Measurements from ENCODE around the gene ZBTB7C. TPM values are rescaled to one million over a fixed set of nuclear protein-coding genes. Genes with fewer than 3 reads are reported as not detected.

Gene ZBTB7C
- total and polyA plus RNA-seq, 9 of the 15 experiments (the other 6 are each of a cell fraction or from before 2014, with no cell fraction given), result not detected

DNA sequence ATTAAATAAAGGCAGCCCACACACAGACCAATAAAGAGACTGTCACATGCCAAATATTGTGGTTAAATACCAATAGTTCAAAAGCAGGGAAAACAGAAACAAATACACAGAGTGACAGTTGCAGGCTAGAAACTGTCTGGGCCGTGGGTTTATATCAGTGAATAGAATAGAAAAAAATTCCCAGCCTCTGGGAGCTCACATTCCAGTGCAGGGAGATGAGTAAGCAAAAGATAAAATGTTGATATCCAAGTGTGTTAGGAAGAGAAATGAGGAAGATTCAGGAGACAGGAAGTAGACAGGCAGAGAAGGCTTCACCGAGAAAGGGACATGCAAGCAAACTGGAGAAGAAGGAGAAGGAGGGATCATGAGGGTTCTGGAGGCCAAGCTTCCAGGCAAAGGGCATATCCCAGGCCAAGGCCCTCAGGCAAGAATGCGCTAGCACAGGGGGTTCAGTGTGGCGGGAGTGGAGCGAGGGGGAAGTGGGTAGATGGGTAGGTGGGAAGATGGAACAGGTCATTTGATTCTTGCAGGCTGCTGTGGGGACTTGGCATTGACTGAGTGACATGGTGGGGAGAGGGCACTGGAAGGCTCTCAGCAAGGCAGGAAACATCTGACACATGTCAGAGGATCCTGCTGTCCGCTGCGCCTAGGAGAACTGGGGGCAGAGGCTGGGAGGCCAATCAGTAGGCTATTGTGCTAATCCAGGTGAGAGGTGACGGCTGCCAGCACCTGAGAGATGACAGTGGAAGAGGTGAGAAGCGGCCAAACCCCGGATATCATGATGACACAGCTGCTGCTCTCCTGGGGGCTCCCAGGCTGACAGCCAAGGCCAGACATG lies 89.2 kb downstream of the ZBTB7C start:
- BruUV-seq (replicated peaks), result no TSS peak
- DNase-seq (ENCODE audit: extremely low read depth in 1 of 4, low spot score in 3 of 4) (no peak), ATAC-seq (no peak), FAIRE-seq (no peak)
- no peaks in the 10 kb centered on the region for H3K9me3 ChIP-seq (replicated peaks; ENCODE audit: control insufficient read depth, insufficient read depth, low read depth, low read length)
- no peaks in the 10 kb centered on the region for H3K36me3 ChIP-seq (ENCODE audit: control insufficient read depth, insufficient read depth, low read length)
- no peaks in the 10 kb centered on the region for H3K4me1 ChIP-seq (replicated peaks in 1 of 2; ENCODE audit: control insufficient read depth in 2 of 2, insufficient read depth in 2 of 2, low read length in 2 of 2)
- 0% methylated on average over 10 of the region's 10 CpGs for WGBS (ENCODE audit: insufficient coverage, low coverage, missing lambda C conversion rate)
- peaks cover 0 to 3% of the 10 kb centered on the region in 2 experiments; a peak in 1 of 5 replicates for H3K27me3 ChIP-seq (ENCODE audit: control insufficient read depth in 2 of 2, insufficient read depth in 2 of 2, low read length in 2 of 2)
- H3K4me3 ChIP-seq, result no peak overlapping the region
- H3K9me1 ChIP-seq (ENCODE audit: control insufficient read depth, insufficient read depth, low read length), result no peaks in the 10 kb centered on the region
- CTCF ChIA-PET (ENCODE audit: low intra/inter-chr PET ratio), result no interaction called here
- TF ChIP-seq EHMT2 (IDR thresholded peaks at IDR 0.05) (no peak), TCF15 (CRISPR knock-in tag; IDR thresholded peaks at IDR 0.05) (no peak), BRD9 (IDR thresholded peaks at IDR 0.05; ENCODE audit: low read depth, partially characterized antibody) (no peak), ZNF12 (CRISPR knock-in tag; IDR thresholded peaks at IDR 0.05) (no peak), MAFK (IDR thresholded peaks at IDR 0.05; ENCODE audit: low read length) (no peak), TARDBP (IDR thresholded peaks at IDR 0.05) (no peak), RBM25 (IDR thresholded peaks at IDR 0.05; ENCODE audit: low read depth, low read length, severe bottlenecking) (no peak), SMAD3 (CRISPR knock-in tag; conservative IDR thresholded peaks at IDR 0.05) (no peak), ZFP91 (CRISPR knock-in tag; IDR thresholded peaks at IDR 0.05) (no peak), IRF2 (CRISPR knock-in tag; IDR thresholded peaks at IDR 0.05) (no peak)
- TF ChIP-seq, protein P1, sequence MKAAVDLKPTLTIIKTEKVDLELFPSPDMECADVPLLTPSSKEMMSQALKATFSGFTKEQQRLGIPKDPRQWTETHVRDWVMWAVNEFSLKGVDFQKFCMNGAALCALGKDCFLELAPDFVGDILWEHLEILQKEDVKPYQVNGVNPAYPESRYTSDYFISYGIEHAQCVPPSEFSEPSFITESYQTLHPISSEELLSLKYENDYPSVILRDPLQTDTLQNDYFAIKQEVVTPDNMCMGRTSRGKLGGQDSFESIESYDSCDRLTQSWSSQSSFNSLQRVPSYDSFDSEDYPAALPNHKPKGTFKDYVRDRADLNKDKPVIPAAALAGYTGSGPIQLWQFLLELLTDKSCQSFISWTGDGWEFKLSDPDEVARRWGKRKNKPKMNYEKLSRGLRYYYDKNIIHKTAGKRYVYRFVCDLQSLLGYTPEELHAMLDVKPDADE (conservative IDR thresholded peaks at IDR 0.05; ENCODE audit: control insufficient read depth, low read depth, low read length), result no peak
- TF ChIP-seq, protein P2, sequence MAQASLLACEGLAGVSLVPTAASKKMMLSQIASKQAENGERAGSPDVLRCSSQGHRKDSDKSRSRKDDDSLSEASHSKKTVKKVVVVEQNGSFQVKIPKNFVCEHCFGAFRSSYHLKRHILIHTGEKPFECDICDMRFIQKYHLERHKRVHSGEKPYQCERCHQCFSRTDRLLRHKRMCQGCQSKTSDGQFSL (CRISPR knock-in tag; IDR thresholded peaks at IDR 0.05), result no peak
- TF ChIP-seq, protein P2 (tag; IDR thresholded peaks at IDR 0.05), result no peak
- in situ Hi-C loops (cut with MboI), result no loop called here
- POLR2A ChIA-PET, result interaction anchor here (0.5 kb wide), 1 partner anchor 10 kb away, joined by 3 read pairs; no protein-coding TSS in a partner anchor
- no peaks in the 10 kb centered on the region for H3K79me2 ChIP-seq (ENCODE audit: control insufficient read depth, insufficient read depth, low read length)
- no peak overlapping the region for H3K27ac ChIP-seq (ENCODE audit: extremely low read depth, low read depth, low read length)
- intact Hi-C loops (cut with micrococcal nuclease), result loop anchor here (10.0 kb wide), 1 partner anchor 295 kb away; no protein-coding TSS in a partner anchor
- H3K4me2 ChIP-seq (ENCODE audit: insufficient read depth, low read length), result no peak overlapping the region
- H3K9ac ChIP-seq (ENCODE audit: insufficient read depth in 1 of 2, low read depth in 2 of 2, low read length in 2 of 2), result no peak overlapping the region; a peak in 1 of 4 replicates
- H2AFZ ChIP-seq (ENCODE audit: low read depth, low read length), result no peak overlapping the region
- H4K20me1 ChIP-seq (replicated peaks; ENCODE audit: control insufficient read depth, insufficient read depth, low read length), result no peaks in the 10 kb centered on the region

All from K562 (cell line).